ENCODE measurements around the gene TLX2.

DNA sequence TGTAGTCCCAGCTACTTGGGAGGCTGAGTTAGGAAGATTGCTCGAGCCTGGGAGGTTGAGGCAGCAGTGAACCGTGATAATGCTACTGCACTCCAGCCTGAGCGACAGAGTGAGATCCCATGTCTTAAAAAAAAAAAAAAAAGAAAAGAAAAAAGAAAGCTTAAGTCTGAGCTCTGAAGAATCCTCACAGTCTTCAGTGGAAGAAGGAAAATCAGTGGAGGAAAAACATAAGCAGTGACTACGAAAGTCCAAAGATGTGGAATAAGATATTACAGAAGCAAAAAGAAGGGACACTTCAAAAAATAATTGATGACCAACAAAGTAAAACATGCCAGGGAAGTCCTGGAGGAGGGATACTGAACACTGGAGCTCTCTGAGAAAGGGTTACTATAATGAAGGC is 4.0 kb upstream of the TLX2 start:
- TF ChIP-seq, protein P1, sequence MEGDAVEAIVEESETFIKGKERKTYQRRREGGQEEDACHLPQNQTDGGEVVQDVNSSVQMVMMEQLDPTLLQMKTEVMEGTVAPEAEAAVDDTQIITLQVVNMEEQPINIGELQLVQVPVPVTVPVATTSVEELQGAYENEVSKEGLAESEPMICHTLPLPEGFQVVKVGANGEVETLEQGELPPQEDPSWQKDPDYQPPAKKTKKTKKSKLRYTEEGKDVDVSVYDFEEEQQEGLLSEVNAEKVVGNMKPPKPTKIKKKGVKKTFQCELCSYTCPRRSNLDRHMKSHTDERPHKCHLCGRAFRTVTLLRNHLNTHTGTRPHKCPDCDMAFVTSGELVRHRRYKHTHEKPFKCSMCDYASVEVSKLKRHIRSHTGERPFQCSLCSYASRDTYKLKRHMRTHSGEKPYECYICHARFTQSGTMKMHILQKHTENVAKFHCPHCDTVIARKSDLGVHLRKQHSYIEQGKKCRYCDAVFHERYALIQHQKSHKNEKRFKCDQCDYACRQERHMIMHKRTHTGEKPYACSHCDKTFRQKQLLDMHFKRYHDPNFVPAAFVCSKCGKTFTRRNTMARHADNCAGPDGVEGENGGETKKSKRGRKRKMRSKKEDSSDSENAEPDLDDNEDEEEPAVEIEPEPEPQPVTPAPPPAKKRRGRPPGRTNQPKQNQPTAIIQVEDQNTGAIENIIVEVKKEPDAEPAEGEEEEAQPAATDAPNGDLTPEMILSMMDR (IDR thresholded peaks at IDR 0.05): no peak
- TF ChIP-seq POLR2A (IDR thresholded peaks at IDR 0.05): no peak

Data from vagina (tissue), 2 donors.